Fibroblast of peridontal ligament (primary cell): ENCODE data around the gene HOXA4.

Experiments
- DNase-seq: peaks from one replicate; pipeline ENCODE4 v3.0.0-alpha.2; 2010; ENCODE audit errors: extremely low read depth

Gene HOXA4

GRCh38 chr7:27169658-27170425, 39.3 kb upstream of the HOXA4 start:
- no peak for DNase-seq

GRCh38 chr7:27168265-27168947, 37.8 kb upstream of the HOXA4 start:
- no peak for DNase-seq

- DNase-seq: no peak
Observed at GRCh38 chr7:27167916-27168264, 37.3 kb upstream of the HOXA4 start.

- no peak for DNase-seq
Observed at GRCh38 chr7:27166531-27167505, 36.3 kb upstream of the HOXA4 start.

GRCh38 chr7:27165996-27166530, 35.5 kb upstream of the HOXA4 start:
- no peak for DNase-seq

- DNase-seq: no peak
Observed at GRCh38 chr7:27165089-27165995, 34.8 kb upstream of the HOXA4 start, which contains the start of gene HOXA9. TSS of gene HOXA9 (minus strand) at chr7:27165537. CDS start at chr7:27165457, 80 bp downstream.

- no peak for DNase-seq
Observed at GRCh38 chr7:27164367-27165088, 34.0 kb upstream of the HOXA4 start.

GRCh38 chr7:27164045-27164366, 33.4 kb upstream of the HOXA4 start:
- no peak for DNase-seq

GRCh38 chr7:27163288-27164044, 32.9 kb upstream of the HOXA4 start:
- no peak for DNase-seq

GRCh38 chr7:27162561-27163287, 32.2 kb upstream of the HOXA4 start:
- no peak for DNase-seq

GRCh38 chr7:27161721-27162560, 31.4 kb upstream of the HOXA4 start:
- DNase-seq: no peak

- no peak for DNase-seq
Observed at GRCh38 chr7:27161214-27161720, 30.7 kb upstream of the HOXA4 start.

GRCh38 chr7:27160546-27161213, 30.1 kb upstream of the HOXA4 start:
- DNase-seq: peak; percentile 77

- no peak for DNase-seq
Observed at GRCh38 chr7:27160145-27160545, 29.6 kb upstream of the HOXA4 start.

GRCh38 chr7:27159266-27160144, 28.9 kb upstream of the HOXA4 start:
- no peak for DNase-seq
